Peyer's patch (tissue), 4 donors: Measurements from ENCODE around the gene GDPD3. TPM values are rescaled to one million over a fixed set of nuclear protein-coding genes. Genes with fewer than 3 reads are reported as not detected.

Source experiments
- DNase-seq, 3 donors: peaks; one replicate each; pipeline ENCODE4 v3.0.0-alpha.2; 2017 to 2019
- H3K27ac ChIP-seq, 4 donors: fragments of 200-600 bp; sonication (generic); one replicate each; pipeline ENCODE4 v1.5.1; 2016 to 2019
- H3K27me3 ChIP-seq, 2 donors: fragments of 200-600 bp; sonication (generic); one replicate each; pipeline ENCODE4 v1.5.1; 2019
- H3K36me3 ChIP-seq, 3 donors: fragments of 200-600 bp; sonication (generic); one replicate each; pipeline ENCODE4 v1.5.1; 2016 to 2019
- H3K4me1 ChIP-seq, 4 donors: fragments of 200-600 bp; sonication (generic); one replicate each; pipeline ENCODE4 v1.5.1; 2016 to 2019
- H3K4me3 ChIP-seq, 4 donors: fragments of 200-600 bp; sonication (generic); 1 replicate in 3 of 4; 2 replicates in 1 of 4; pipeline ENCODE4 v1.5.1; 2016 to 2019; ENCODE audit warnings: mild to moderate bottlenecking in 1 of 4
- H3K9me3 ChIP-seq, 4 donors: fragments of 200-600 bp; sonication (generic); one replicate each; pipeline ENCODE4 v1.5.1; 2016 to 2019; ENCODE audit warnings: mild to moderate bottlenecking in 1 of 4
- CTCF ChIP-seq, 6 experiments: fragments of 450-650 bp in 4 of 6; fragments of 200-600 bp in 2 of 6; sonication (generic) in 1 of 6; IDR thresholded peaks; one replicate each; pipeline ENCODE4 v1.5.1; 2017 to 2019; ENCODE audit warnings: antibody characterized with exemption in 6 of 6, mild to moderate bottlenecking in 3 of 6, moderate library complexity in 1 of 6
- POLR2A ChIP-seq, 2 donors: fragments of 450-650 bp; IDR thresholded peaks; one replicate each; pipeline ENCODE4 v1.5.1; 2017; ENCODE audit warnings: antibody characterized with exemption in 2 of 2, mild to moderate bottlenecking in 2 of 2, moderate library complexity in 2 of 2
- total RNA-seq, 4 donors: library from RNA; depleted of rRNA; stranded (reverse); fragments of >200 nt; gene quantifications; one replicate each; pipeline ENCODE4 v1.1.0, GENCODE V29; 2016

Gene GDPD3
- total RNA-seq, 4 donors from 2014 or later: 9.1 to 25.6 (median 14.6) TPM

DNA sequence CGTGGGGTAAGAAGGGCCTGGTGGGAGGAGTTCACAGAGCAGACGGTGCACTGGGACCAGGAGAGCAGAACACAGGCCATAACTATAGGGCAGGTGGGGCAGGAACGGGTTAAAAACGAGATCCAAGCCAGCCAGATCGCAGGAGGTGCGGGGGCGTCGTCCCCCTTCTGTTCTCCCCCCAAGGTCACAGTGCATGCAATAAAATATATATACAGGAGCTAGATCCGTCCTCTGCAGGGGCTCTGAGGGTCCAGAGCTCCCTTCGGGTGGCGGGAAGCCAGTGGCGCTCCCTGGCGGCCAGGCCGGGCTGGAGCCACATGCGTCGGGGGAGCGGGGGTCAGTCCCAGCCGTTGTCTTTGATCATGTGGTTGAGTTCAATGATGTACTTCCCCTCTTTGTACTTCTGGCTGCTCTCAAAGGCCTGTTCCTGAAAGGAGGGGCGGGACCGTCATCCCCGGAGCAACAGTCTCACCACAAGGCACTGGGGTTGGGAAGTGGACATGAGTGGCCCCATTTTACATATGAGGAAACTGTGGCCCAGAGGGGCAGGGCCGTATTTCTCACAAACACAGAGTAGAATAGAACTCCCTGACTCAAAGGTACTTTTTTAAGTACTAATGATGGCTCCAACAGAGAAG is 20.8 kb downstream of the GDPD3 start:
- peaks cover 0 to 13% (median 4%) of the 10 kb centered on the region in 4 donors for H3K9me3 ChIP-seq
- H3K27ac ChIP-seq: peak overlapping the region; percentile 79 to 91 (median 84)
- no peaks in the 10 kb centered on the region for H3K27me3 ChIP-seq
- TF ChIP-seq CTCF (IDR thresholded peaks at IDR 0.05) (peak; percentile 63 to 77 (median 70)), POLR2A (IDR thresholded peaks at IDR 0.05) (no peak)
- peaks cover 3 to 42% (median 32%) of the 10 kb centered on the region in 4 donors for H3K4me1 ChIP-seq
- DNase-seq: peak; percentile 78 to 92 (median 91)
- H3K4me3 ChIP-seq: peak overlapping the region; percentile 41 to 64 (median 56)
- H3K36me3 ChIP-seq: peaks cover 0 to 11% (median 0%) of the 10 kb centered on the region in 3 donors

GRCh38 chr16:30091474-30092372 is 21.6 kb downstream of the GDPD3 start, which contains the start of gene TBX6:
TSS of gene TBX6 (minus strand) at chr16:30091924. CDS start at chr16:30091193, 731 bp downstream.
- Histone ChIP-seq H3K27ac (peak within 1 kb of the TSS; percentile 79 to 91 (median 84)), H3K9me3 (peaks cover 0 to 5% (median under 1%) of the 10 kb centered on the region in 4 donors), H3K27me3 (no peaks in the 10 kb centered on the region), H3K4me3 (peak within 1 kb of the TSS; percentile 41 to 64 (median 56)), H3K36me3 (peaks cover 0 to 11% (median 0%) of the 10 kb centered on the region in 3 donors), H3K4me1 (peaks cover 3 to 42% (median 32%) of the 10 kb centered on the region in 4 donors)
- DNase-seq: peak; percentile 93 to 97 (median 96)
- TF ChIP-seq POLR2A (IDR thresholded peaks at IDR 0.05): peak; percentile 28 to 37
- peak; percentile 74 to 99 (median 96) for TF ChIP-seq CTCF (IDR thresholded peaks at IDR 0.05)

- Histone ChIP-seq H3K9me3 (no peaks in the 10 kb centered on the region), H3K27me3 (no peaks in the 10 kb centered on the region), H3K4me3 (peak overlapping the region in 2 of 4 donors; percentile 60 to 64), H3K36me3 (peaks cover 0 to 12% (median 0%) of the 10 kb centered on the region in 3 donors), H3K4me1 (peaks cover 3 to 42% (median 32%) of the 10 kb centered on the region in 4 donors), H3K27ac (peak overlapping the region in 2 of 4 donors; percentile 5 to 81)
- DNase-seq: no peak
- TF ChIP-seq CTCF (IDR thresholded peaks at IDR 0.05) (no peak), POLR2A (IDR thresholded peaks at IDR 0.05) (no peak)
Observed at GRCh38 chr16:30090610-30091331, 22.6 kb downstream of the GDPD3 start.

- TF ChIP-seq CTCF (IDR thresholded peaks at IDR 0.05) (no peak), POLR2A (IDR thresholded peaks at IDR 0.05) (no peak)
- Histone ChIP-seq H3K4me1 (peaks cover 0 to 27% (median 19%) of the 10 kb centered on the region in 4 donors), H3K27ac (no peak overlapping the region), H3K27me3 (no peaks in the 10 kb centered on the region), H3K9me3 (no peaks in the 10 kb centered on the region), H3K36me3 (peaks cover 0 to 22% (median 0%) of the 10 kb centered on the region in 3 donors), H3K4me3 (no peak overlapping the region)
- no peak for DNase-seq
Observed at GRCh38 chr16:30088832-30089624, 24.3 kb downstream of the GDPD3 start.
